ENCODE measurements around the gene PPFIBP2.

PPFIBP2 gene

DNA sequence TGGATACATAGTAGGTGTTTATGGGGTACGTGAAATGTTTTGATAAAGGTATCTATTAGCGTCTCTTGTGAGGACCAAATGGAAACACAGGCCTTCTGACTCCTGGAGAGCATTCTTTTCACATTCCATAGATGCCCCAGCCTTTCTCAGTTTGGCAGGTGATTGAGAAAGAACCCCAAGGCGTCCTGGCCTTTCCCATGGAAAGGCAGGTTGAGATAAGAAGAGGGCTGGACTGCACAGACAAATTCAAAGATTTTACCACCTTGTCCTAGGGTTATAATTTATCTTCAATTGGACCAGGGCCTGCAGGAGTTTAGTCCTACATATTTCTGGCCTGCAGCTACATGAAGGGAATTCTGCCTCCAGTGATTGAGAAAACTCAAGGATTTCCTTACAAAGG lies 29.2 kb upstream of the PPFIBP2 start:
- H3K9me3 ChIP-seq (ENCODE audit: control insufficient read depth, insufficient read depth, low read depth, low read length): no peaks in the 10 kb centered on the region
- ChIA-PET CTCF (no interaction called here), POLR2A (no interaction called here)
- no peak overlapping the region for H3K4me3 ChIP-seq (ENCODE audit: low read depth, low read length)
- TF ChIP-seq ZNF549 (tag by site-specific recombination; IDR thresholded peaks at IDR 0.05): no peak
- TF ChIP-seq, protein P1, sequence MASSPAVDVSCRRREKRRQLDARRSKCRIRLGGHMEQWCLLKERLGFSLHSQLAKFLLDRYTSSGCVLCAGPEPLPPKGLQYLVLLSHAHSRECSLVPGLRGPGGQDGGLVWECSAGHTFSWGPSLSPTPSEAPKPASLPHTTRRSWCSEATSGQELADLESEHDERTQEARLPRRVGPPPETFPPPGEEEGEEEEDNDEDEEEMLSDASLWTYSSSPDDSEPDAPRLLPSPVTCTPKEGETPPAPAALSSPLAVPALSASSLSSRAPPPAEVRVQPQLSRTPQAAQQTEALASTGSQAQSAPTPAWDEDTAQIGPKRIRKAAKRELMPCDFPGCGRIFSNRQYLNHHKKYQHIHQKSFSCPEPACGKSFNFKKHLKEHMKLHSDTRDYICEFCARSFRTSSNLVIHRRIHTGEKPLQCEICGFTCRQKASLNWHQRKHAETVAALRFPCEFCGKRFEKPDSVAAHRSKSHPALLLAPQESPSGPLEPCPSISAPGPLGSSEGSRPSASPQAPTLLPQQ (tag by site-specific recombination; IDR thresholded peaks at IDR 0.05): no peak
- TF ChIP-seq, protein P2, sequence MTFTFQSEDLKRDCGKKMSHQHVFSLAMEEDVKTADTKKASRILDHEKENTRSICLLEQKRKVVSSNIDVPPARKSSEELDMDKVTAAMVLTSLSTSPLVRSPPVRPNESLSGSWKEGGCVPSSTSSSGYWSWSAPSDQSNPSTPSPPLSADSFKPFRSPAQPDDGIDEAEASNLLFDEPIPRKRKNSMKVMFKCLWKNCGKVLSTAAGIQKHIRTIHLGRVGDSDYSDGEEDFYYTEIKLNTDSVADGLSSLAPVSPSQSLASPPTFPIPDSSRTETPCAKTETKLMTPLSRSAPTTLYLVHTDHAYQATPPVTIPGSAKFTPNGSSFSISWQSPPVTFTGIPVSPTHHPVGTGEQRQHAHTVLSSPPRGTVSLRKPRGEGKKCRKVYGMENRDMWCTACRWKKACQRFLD (tag by site-specific recombination; IDR thresholded peaks at IDR 0.05): no peak
- TF ChIP-seq ZBTB7A (tag by site-specific recombination; IDR thresholded peaks at IDR 0.05; ENCODE audit: low read depth): no peak
- no peak for TF ChIP-seq ZNF544 (tag by site-specific recombination; IDR thresholded peaks at IDR 0.05)
- TF ChIP-seq, protein P3, sequence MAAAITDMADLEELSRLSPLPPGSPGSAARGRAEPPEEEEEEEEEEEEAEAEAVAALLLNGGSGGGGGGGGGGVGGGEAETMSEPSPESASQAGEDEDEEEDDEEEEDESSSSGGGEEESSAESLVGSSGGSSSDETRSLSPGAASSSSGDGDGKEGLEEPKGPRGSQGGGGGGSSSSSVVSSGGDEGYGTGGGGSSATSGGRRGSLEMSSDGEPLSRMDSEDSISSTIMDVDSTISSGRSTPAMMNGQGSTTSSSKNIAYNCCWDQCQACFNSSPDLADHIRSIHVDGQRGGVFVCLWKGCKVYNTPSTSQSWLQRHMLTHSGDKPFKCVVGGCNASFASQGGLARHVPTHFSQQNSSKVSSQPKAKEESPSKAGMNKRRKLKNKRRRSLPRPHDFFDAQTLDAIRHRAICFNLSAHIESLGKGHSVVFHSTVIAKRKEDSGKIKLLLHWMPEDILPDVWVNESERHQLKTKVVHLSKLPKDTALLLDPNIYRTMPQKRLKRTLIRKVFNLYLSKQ (tag by site-specific recombination; IDR thresholded peaks at IDR 0.05; ENCODE audit: borderline replicate concordance): no peak
- no peak for TF ChIP-seq ZNF677 (tag by site-specific recombination; IDR thresholded peaks at IDR 0.05)
- TF ChIP-seq, protein P4, sequence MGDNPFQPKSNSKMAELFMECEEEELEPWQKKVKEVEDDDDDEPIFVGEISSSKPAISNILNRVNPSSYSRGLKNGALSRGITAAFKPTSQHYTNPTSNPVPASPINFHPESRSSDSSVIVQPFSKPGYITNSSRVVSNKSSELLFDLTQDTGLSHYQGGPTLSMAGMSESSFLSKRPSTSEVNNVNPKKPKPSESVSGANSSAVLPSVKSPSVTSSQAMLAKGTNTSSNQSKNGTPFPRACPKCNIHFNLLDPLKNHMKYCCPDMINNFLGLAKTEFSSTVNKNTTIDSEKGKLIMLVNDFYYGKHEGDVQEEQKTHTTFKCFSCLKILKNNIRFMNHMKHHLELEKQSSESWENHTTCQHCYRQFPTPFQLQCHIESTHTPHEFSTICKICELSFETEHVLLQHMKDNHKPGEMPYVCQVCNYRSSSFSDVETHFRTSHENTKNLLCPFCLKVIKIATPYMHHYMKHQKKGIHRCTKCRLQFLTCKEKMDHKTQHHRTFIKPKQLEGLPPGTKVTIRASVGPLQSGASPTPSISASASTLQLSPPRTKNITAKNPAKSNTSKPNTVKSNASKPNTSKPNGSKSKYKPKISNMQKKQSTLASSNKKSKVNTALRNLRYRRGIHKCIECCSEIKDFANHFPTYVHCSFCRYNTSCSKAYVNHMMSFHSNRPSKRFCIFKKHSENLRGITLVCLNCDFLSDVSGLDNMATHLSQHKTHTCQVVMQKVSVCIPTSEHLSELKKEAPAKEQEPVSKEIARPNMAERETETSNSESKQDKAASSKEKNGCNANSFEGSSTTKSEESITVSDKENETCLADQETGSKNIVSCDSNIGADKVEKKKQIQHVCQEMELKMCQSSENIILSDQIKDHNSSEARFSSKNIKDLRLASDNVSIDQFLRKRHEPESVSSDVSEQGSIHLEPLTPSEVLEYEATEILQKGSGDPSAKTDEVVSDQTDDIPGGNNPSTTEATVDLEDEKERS (tag by site-specific recombination; IDR thresholded peaks at IDR 0.05): no peak
- TF ChIP-seq ZNF211 (tag by site-specific recombination; IDR thresholded peaks at IDR 0.05; ENCODE audit: low read depth): no peak
- TF ChIP-seq ZNF174 (tag by site-specific recombination; IDR thresholded peaks at IDR 0.05): no peak
- TF ChIP-seq, protein P5, sequence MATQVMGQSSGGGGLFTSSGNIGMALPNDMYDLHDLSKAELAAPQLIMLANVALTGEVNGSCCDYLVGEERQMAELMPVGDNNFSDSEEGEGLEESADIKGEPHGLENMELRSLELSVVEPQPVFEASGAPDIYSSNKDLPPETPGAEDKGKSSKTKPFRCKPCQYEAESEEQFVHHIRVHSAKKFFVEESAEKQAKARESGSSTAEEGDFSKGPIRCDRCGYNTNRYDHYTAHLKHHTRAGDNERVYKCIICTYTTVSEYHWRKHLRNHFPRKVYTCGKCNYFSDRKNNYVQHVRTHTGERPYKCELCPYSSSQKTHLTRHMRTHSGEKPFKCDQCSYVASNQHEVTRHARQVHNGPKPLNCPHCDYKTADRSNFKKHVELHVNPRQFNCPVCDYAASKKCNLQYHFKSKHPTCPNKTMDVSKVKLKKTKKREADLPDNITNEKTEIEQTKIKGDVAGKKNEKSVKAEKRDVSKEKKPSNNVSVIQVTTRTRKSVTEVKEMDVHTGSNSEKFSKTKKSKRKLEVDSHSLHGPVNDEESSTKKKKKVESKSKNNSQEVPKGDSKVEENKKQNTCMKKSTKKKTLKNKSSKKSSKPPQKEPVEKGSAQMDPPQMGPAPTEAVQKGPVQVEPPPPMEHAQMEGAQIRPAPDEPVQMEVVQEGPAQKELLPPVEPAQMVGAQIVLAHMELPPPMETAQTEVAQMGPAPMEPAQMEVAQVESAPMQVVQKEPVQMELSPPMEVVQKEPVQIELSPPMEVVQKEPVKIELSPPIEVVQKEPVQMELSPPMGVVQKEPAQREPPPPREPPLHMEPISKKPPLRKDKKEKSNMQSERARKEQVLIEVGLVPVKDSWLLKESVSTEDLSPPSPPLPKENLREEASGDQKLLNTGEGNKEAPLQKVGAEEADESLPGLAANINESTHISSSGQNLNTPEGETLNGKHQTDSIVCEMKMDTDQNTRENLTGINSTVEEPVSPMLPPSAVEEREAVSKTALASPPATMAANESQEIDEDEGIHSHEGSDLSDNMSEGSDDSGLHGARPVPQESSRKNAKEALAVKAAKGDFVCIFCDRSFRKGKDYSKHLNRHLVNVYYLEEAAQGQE (tag by site-specific recombination; IDR thresholded peaks at IDR 0.05): no peak
- no peak for TF ChIP-seq IKZF3 (tag by site-specific recombination; IDR thresholded peaks at IDR 0.05)
- no peak for TF ChIP-seq GLI2 (tag by site-specific recombination; IDR thresholded peaks at IDR 0.05; ENCODE audit: borderline replicate concordance, low read depth)
- H3K36me3 ChIP-seq (ENCODE audit: control insufficient read depth in 2 of 2, insufficient read depth in 1 of 2, low read length in 2 of 2): no peaks in the 10 kb centered on the region
- H3K4me1 ChIP-seq (ENCODE audit: control insufficient read depth, insufficient read depth, low read length): no peaks in the 10 kb centered on the region
- H3K27ac ChIP-seq (ENCODE audit: extremely low read depth, low read depth, low read length): no peak overlapping the region

Measured in HEK293 (cell line).